Naive B cell (primary cell): ENCODE measurements around the gene CST6. TPM values are rescaled to one million over a fixed set of nuclear protein-coding genes. Genes with fewer than 3 reads are reported as not detected.

Experiments used
- ATAC-seq, 2 donors: fragments of 150-1000 bp; cut with Tn5 transposase; 2 replicates each; pipeline ENCODE4 v1.10.0; 2021; ENCODE audit warnings: low read depth in 2 of 2, mild to moderate bottlenecking in 2 of 2, moderate library complexity in 2 of 2
- DNase-seq: peaks from one replicate; pipeline ENCODE4 v3.0.0; 2022
- H3K27ac Mint-ChIP-seq, 6 donors: one replicate each; pipeline ENCODE4 v1.8.0; 2020 to 2022; ENCODE audit warnings: mild to moderate bottlenecking in 6 of 6, mixed read lengths in 6 of 6, moderate library complexity in 5 of 6, inconsistent platforms in 2 of 6
- H3K27me3 Mint-ChIP-seq, 3 donors: one replicate each; pipeline ENCODE4 v1.8.0; 2021 to 2022; ENCODE audit warnings: mixed read lengths in 3 of 3, mild to moderate bottlenecking in 1 of 3
- H3K36me3 Mint-ChIP-seq, 2 donors: one replicate each; pipeline ENCODE4 v1.8.0; 2020 to 2022; ENCODE audit warnings: mixed read lengths in 2 of 2, inconsistent platforms in 1 of 2, mild to moderate bottlenecking in 1 of 2
- H3K4me1 Mint-ChIP-seq, 3 donors: one replicate each; pipeline ENCODE4 v1.8.0; 2020 to 2022; ENCODE audit warnings: mixed read lengths in 3 of 3, inconsistent platforms in 1 of 3, mild to moderate bottlenecking in 1 of 3, moderate library complexity in 1 of 3
- H3K4me3 Mint-ChIP-seq, 8 donors: one replicate each; pipeline ENCODE4 v1.8.0; 2020 to 2022; ENCODE audit warnings: mild to moderate bottlenecking in 8 of 8, mixed read lengths in 8 of 8, moderate library complexity in 8 of 8, inconsistent platforms in 2 of 8
- H3K9me3 Mint-ChIP-seq, 7 donors: one replicate each; pipeline ENCODE4 v1.8.0; 2020 to 2022; ENCODE audit warnings: mixed read lengths in 7 of 7, mild to moderate bottlenecking in 5 of 7, inconsistent platforms in 2 of 7, moderate library complexity in 1 of 7
- polyA plus RNA-seq, 6 donors: library from polyadenylated mRNA; unstranded; fragments of 300-500 nt; fragmentation: Illumina TruSeq; gene quantifications; one replicate each; pipeline ENCODE4 v1.2.3, GENCODE V29; 2021; ENCODE audit warnings: low read depth in 6 of 6

The CST6 gene
- polyA plus RNA-seq, 6 donors from 2014 or later: not detected

DNA sequence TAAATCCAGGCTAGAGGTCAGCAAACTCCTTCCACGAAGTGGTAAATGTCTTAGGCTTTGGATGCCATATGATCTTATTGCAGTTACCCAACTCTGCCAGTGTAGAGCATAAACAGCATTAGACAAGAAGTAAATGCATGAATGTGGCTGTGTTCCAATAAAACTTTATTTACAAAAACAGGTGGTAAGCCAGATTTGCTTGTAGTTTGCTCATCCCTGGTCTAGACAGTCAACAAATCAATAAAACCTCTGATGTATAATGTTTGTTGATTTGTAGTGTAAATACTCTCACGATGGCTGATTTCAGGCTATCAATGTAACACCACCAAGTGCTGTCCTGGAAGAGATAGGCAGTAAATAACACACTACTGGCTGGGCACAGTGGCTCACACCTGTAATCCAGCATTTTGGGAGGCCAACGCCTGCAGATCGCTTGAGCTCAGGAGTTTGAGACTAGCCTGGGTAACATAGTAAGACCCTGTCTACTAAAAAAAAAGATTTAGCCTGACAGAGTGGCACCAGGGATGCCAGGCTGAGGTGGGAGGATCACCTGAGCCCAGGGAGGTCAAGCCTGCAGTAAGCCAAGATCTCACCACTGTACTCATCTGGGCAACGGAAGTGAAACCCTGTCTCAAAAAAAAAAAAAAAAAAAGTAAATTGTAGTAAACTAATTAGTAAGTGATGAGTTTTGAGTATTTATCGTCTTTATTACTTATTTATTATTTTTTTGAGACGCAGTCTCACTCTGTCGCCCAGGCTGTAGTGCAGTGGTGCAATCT lies 21.3 kb downstream of the CST6 start:
- H3K27me3 Mint-ChIP-seq: peaks cover 4 to 27% (median 12%) of the 10 kb centered on the region in 3 donors
- H3K36me3 Mint-ChIP-seq: no peaks in the 10 kb centered on the region
- no peak overlapping the region for H3K4me3 Mint-ChIP-seq
- peaks cover 0 to 2% (median 0%) of the 10 kb centered on the region in 7 donors for H3K9me3 Mint-ChIP-seq
- ATAC-seq (no peak), DNase-seq (no peak)
- no peak overlapping the region for H3K27ac Mint-ChIP-seq
- H3K4me1 Mint-ChIP-seq: no peaks in the 10 kb centered on the region

DNA sequence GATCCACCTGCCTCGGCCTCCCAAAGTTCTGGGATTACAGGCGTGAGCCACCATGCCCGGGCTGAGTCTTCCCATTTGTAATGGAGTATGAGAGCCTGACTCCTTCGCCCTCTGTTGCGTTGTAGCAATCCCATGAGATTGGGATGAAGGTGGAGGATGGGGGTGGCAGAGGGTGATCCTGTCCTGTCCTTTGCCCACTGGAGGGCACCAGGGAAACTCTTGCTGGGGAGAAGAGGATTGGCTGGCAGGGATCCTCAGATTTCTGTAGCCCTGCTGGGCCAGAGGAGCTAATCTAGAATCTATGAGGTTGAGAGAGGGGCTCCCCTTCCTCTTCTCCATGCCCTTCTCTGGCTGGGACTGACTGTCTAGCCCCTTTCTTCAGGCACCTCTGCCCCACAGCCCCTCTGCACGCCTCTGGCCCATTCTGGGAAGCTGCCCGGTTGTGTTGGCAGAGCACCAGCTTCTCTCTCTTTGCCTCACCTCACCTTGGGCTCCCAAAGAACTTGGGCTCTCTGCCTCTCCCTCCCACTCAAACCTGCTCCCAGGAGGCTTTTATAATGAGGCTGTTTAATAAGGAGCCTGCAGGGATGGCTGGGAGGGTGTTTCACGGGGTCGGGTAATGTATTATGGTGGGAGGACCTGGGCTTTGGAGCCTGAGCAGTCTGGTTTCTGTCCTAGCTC lies 24.0 kb downstream of the CST6 start:
- H3K27ac Mint-ChIP-seq: no peak overlapping the region
- H3K4me3 Mint-ChIP-seq: no peak overlapping the region
- H3K9me3 Mint-ChIP-seq: peaks cover 0 to 2% (median 0%) of the 10 kb centered on the region in 7 donors
- ATAC-seq: no peak
- peaks cover 4 to 41% (median 12%) of the 10 kb centered on the region in 3 donors for H3K27me3 Mint-ChIP-seq
- no peaks in the 10 kb centered on the region for H3K4me1 Mint-ChIP-seq
- no peak for DNase-seq
- H3K36me3 Mint-ChIP-seq: no peaks in the 10 kb centered on the region

DNA sequence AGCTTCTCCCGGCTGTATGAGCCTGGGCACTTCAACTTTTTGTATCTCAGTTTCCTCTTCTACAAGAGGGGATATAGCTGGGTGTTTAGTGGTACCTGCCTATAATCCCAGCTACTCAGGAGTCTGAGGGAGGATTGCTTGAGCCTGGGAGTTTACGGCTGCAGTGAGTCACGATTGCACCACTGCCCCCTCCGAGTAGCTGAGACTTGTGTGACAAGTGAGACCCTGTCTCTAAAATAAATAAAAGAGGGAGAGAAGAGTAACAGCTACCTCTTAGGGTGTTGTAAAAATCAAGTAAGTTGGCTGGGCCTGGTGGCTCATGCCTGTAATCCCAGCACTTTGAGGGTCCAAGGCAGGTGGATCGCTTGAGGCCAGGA lies 24.5 kb downstream of the CST6 start:
- Mint-ChIP-seq H3K4me3 (peak overlapping the region in 1 of 8 donors; percentile 29), H3K9me3 (peaks cover 0 to 2% (median 0%) of the 10 kb centered on the region in 7 donors), H3K4me1 (no peaks in the 10 kb centered on the region), H3K27me3 (peaks cover 2 to 41% (median 12%) of the 10 kb centered on the region in 3 donors), H3K36me3 (no peaks in the 10 kb centered on the region), H3K27ac (no peak overlapping the region)
- DNase-seq: no peak
- ATAC-seq: no peak

DNA sequence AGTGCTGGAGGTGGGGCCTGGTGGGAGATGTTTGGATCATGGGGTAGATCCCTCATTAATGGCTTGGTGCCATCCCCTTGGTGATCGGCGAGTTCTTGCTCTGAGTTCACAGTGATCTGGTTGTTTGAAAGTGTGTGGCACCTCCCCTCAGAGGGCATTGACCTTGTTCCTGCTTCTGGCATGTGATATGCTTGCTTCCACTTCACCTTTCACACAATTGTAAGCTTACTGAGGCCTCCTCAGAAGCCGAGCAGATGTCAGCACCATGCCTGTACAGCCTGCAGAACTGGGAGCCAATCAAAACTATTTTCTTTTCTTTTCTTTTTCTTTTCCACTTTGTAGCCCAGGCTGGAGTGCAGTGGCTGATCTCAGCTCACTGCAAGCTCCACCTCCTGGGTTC lies 25.5 kb downstream of the CST6 start:
- Mint-ChIP-seq H3K4me3 (no peak overlapping the region), H3K9me3 (peaks cover 0 to 2% (median 0%) of the 10 kb centered on the region in 7 donors), H3K36me3 (no peaks in the 10 kb centered on the region), H3K27ac (no peak overlapping the region), H3K4me1 (no peaks in the 10 kb centered on the region), H3K27me3 (peaks cover 0 to 41% (median 12%) of the 10 kb centered on the region in 3 donors)
- DNase-seq (no peak), ATAC-seq (no peak)

DNA sequence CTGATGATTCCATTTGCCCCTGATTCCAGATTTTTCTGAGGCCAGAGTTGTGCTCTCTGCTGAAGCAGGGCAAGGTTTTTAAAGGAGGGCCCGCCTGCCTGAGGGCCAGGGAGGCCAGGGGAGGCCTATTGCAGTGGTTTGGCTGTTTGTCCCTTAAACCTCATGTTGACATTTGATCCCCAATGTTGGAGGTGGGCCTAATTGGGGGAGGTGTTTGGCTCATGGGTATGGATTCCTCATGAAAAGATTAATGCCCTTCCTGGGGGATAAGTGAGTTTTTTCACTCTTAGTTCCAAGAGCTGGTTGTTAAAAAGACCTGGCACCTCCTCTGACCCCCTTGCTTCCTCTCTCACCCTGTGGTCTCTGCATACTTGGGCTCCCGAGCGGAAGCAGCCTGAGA lies 28.0 kb downstream of the CST6 start:
- no peak for DNase-seq
- H3K36me3 Mint-ChIP-seq: no peaks in the 10 kb centered on the region
- ATAC-seq: no peak
- peaks cover 2 to 4% (median 4%) of the 10 kb centered on the region in 3 donors for H3K4me1 Mint-ChIP-seq
- H3K27ac Mint-ChIP-seq: no peak overlapping the region
- H3K9me3 Mint-ChIP-seq: peaks cover 0 to 2% (median 0%) of the 10 kb centered on the region in 7 donors
- no peak overlapping the region for H3K4me3 Mint-ChIP-seq
- H3K27me3 Mint-ChIP-seq: peaks cover 0 to 36% (median 7%) of the 10 kb centered on the region in 3 donors

DNA sequence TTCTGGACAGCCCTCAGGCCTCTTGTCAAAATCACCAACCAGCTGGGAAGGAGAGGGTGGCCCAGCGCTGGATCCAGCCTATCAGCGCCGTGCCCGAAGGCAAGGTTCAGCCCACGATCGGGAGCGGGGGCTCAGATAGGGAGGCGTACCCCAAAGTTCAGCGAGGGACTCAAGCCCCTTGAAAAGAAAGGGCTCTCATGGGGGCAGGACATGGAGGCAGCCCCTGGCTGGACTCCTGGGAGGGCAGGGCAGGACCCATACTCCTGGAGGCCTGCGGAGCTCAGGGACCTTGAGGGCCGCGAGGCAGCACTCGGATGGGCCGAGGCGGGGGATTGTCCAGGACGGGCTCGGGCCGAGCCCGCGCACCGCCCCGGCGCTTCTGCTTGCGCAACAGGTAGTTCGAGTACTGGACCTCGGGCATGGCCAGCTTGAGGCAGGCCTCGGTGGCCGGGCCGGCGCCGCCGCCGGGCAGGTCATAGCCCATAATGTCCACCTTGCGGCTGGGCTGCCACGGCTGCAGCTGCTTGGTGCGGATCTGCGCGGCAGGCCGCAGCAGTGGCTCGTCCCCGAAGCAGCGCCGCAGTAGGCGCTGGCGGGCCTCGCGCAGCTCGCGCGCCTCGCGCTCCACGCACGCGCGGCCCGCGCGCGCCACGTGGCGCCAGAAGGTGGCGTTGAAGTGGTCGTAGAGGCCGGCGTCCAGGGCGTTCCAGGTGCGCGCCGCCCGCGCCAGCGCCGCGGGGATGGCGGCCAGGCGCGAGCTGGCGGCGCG lies 30.6 kb downstream of the CST6 start:
- no peak for ATAC-seq
- H3K4me1 Mint-ChIP-seq: peaks cover 11 to 16% (median 13%) of the 10 kb centered on the region in 3 donors
- no peaks in the 10 kb centered on the region for H3K36me3 Mint-ChIP-seq
- peak overlapping the region in 1 of 6 donors; percentile 22 for H3K27ac Mint-ChIP-seq
- H3K4me3 Mint-ChIP-seq: no peak overlapping the region
- peaks cover 0 to 18% (median 0%) of the 10 kb centered on the region in 3 donors for H3K27me3 Mint-ChIP-seq
- no peaks in the 10 kb centered on the region for H3K9me3 Mint-ChIP-seq
- DNase-seq: no peak

DNA sequence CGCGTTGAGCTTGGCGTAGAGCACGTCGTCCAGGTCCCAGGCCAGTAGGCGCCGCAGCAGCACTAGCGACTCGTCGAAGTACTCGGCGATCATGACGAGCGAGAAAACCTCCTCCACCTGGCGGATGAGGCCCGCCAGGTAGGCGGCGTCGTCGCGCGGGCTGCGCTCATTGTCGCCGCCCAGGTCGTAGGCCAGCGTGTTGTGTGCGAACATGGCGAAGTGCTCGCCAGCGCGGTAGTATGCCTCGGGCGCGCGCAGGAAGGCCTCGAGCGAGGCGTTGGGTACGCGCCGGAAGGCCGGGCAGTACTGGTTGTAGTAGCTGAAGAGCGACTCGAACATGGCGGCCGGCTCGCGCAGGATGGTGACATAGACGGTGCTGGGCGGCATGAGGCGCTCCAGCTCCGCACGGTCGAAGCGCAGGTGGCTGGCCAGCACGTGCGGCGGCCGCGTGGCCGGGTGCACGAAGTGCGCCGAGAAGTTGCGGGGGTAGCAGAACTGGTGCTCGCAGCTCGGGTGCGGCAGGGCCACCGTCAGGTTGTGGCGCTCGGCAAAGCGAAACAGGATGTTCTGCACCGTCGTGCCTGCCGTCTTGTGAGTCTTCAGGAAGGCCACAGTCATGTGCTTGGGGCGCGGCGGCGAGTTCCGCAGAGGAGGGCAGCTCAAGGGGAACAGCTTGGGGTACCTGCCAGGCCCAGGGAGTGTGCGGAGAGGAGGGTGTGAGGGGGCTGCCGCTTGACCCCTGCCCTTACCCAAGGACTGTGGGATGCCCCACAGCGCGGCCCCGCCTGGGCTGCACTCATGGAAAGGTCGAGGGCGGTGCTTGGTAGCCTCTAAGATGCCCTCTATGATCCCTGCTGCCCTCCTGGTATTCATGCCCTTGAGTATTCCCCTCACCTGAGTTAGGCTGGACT lies 31.4 kb downstream of the CST6 start:
- H3K4me1 Mint-ChIP-seq: peaks cover 11 to 16% (median 13%) of the 10 kb centered on the region in 3 donors
- no peaks in the 10 kb centered on the region for H3K9me3 Mint-ChIP-seq
- no peak for ATAC-seq
- H3K4me3 Mint-ChIP-seq: no peak overlapping the region
- H3K27ac Mint-ChIP-seq: peak overlapping the region in 1 of 6 donors; percentile 82
- H3K36me3 Mint-ChIP-seq: no peaks in the 10 kb centered on the region
- H3K27me3 Mint-ChIP-seq: peaks cover 0 to 24% (median under 1%) of the 10 kb centered on the region in 3 donors
- DNase-seq: no peak

DNA sequence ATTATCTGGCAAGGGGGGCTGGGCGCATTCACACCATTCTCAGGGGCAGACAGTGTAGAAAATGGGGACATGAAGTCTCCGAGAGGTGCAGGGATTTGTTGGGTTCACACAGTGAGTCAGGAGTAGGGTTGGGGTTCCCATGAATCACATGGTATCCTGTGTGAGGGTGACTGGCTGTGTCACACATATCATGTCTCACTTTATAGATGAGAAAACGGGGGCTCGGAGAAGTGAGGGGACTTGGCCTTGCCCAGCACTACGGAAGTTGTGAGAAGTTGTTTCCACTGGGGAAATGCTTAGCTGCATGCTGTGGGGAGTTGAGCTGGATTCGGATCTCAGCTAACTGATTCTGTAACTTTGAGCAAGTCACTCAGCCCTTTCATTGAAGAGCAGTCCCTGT lies 32.9 kb downstream of the CST6 start:
- Mint-ChIP-seq H3K27me3 (peaks cover 0 to 24% (median 8%) of the 10 kb centered on the region in 3 donors), H3K27ac (peak overlapping the region in 4 of 6 donors; percentile 49 to 65 (median 58)), H3K36me3 (no peaks in the 10 kb centered on the region), H3K4me3 (peak overlapping the region in 4 of 8 donors; percentile 0 to 54 (median 41)), H3K9me3 (no peaks in the 10 kb centered on the region), H3K4me1 (peaks cover 19 to 22% (median 21%) of the 10 kb centered on the region in 3 donors)
- DNase-seq (no peak), ATAC-seq (no peak)

DNA sequence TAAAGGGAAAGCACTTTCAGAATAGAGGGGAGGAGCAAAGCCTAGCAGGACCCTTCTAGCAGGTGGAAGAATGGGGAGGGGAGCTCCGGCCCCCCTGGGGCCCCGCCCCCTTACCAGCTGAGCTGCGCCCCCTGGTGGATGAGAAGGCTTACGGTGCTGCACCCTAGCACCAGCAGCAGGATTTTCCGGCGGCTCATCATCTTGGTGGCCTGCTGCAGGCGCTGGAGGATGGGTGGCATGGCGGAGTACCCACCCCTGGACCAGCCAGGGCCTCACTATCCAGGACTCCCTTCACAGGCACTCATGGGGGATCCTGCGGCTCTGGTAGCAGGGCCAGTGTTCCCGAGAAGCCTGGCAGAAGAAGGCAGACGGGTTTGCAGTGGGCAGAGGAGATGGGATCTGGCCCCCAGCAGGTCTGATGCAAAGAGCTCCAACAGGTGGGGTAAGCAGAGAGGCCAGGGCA lies 33.4 kb downstream of the CST6 start:
- ATAC-seq (peak; percentile 97 to 98), DNase-seq (peak; percentile 82)
- Mint-ChIP-seq H3K4me3 (peak overlapping the region in 3 of 8 donors; percentile 38 to 54 (median 44)), H3K27ac (peak overlapping the region in 2 of 6 donors; percentile 49 to 61), H3K27me3 (peaks cover 0 to 22% (median 8%) of the 10 kb centered on the region in 3 donors), H3K4me1 (peaks cover 19 to 22% (median 21%) of the 10 kb centered on the region in 3 donors), H3K9me3 (peaks cover 0 to 1% (median 0%) of the 10 kb centered on the region in 7 donors), H3K36me3 (no peaks in the 10 kb centered on the region)

DNA sequence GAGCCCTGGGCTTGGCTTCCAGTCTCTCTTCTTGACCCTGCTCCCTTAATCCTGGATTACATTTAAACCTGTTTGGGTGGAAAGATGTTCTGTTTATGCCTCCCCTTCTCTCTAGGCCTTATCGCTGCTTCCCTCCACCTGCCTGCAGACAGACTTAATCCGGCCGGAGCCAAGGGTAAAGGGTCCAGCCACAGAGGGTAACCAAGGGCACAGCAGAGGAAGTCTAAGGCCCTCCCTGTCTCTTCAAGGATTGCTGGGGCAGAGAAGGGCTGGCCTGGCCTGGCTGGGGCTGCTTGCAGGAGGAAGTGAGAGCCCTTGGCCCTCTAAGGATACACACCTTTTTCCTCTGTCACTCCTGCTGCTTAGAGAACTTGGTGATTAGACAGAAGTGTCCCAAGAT lies 35.1 kb downstream of the CST6 start:
- ATAC-seq (no peak), DNase-seq (no peak)
- Mint-ChIP-seq H3K4me3 (no peak overlapping the region), H3K9me3 (peaks cover 0 to 1% (median 0%) of the 10 kb centered on the region in 7 donors), H3K36me3 (no peaks in the 10 kb centered on the region), H3K27ac (no peak overlapping the region), H3K27me3 (peaks cover 0 to 19% (median 8%) of the 10 kb centered on the region in 3 donors), H3K4me1 (peaks cover 30 to 33% (median 33%) of the 10 kb centered on the region in 3 donors)

DNA sequence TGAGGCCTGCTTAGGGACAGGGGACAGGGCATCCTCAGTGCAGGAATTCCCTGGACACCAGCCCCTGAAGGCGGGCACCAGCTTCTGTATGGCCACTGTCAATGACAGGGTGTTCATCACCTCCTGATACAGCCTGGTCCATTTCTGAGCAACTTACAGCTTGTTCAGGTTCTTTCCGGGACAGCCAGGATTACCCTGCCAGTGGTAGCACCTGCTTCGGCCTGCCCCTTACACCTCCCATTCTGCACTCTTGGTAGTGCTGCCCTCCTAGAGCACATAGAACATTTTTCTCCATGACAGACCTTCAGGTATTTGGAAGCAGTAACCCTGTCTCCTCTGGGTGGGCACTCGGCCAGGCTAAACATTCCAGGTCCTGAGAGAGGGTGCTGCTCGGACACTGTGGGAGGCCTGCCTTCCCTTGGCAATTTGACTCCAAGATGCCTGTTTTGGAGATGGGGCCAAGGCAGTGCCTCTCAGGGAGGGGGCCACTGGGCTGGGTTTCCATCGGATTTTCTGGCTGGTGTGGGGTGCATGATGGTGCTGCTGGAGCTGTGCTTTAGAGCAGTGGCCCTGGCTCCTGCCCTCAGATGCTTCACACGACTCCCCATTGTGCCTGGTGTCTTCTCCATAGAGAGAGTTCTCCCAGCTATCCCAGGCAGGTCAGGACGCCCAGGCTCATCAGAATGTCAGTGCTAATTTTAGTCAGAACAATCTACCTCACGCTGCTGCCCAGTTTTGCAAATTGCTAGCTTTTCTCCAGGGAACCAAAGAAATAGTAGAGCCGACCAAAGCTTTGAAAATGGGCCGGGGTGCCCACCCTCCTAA lies 35.9 kb downstream of the CST6 start:
- H3K4me3 Mint-ChIP-seq: peak overlapping the region in 2 of 8 donors; percentile 25 to 44

More for the DNA sequence above, 35.9 kb downstream of the CST6 start:
- Mint-ChIP-seq H3K4me1 (peaks cover 35 to 42% (median 40%) of the 10 kb centered on the region in 3 donors), H3K36me3 (no peaks in the 10 kb centered on the region), H3K9me3 (peaks cover 0 to 1% (median 0%) of the 10 kb centered on the region in 7 donors), H3K27me3 (peaks cover 0 to 19% (median 8%) of the 10 kb centered on the region in 3 donors), H3K27ac (no peak overlapping the region)
- no peak for ATAC-seq
- no peak for DNase-seq
